IMR-90 (cell line): ENCODE measurements around the gene CHD3. TPM values are rescaled to one million over a fixed set of nuclear protein-coding genes. Genes with fewer than 3 reads are reported as not detected.

ENCODE experiments used
- ATAC-seq: fragments of 200-7000 bp; cut with Tn5 transposase; 2 replicates; pipeline ENCODE4 v1.9.1; 2020; ENCODE audit warnings: low read depth, mild to moderate bottlenecking, moderate library complexity
- BruUV-seq: library from RNA; stranded (reverse); fragments of 400-500 nt; replicated peaks from 2 replicates; lab custom pipeline; 2021; lab: Mats Ljungman, UMichigan
- CTCF ChIA-PET: fragments of 300-600 bp; formaldehyde crosslinking; extraction: SDS; loops from one replicate; lab custom pipeline; 2021; ENCODE audit warnings: antibody characterized with exemption; lab: Yijun Ruan, JAX
- POLR2A ChIA-PET: fragments of 300-600 bp; sonication (Branson Sonifier 250); formaldehyde crosslinking; loops from one replicate; lab custom pipeline; 2022; ENCODE audit warnings: antibody characterized with exemption; ENCODE audit not compliant: unreplicated experiment; lab: Charles Lee
- DNase-seq: peaks from one replicate; pipeline ENCODE4 v3.0.0; 2013
- H2AFZ ChIP-seq: replicated peaks from 2 replicates; pipeline ENCODE3; 2013; ENCODE audit warnings: low read length, mild to moderate bottlenecking; ENCODE audit not compliant: poor library complexity
- H2AK5ac ChIP-seq: 2 replicates; pipeline ENCODE4 v1.6.1; 2013; ENCODE audit warnings: low read depth, low read length, inconsistent platforms
- H2AK9ac ChIP-seq: replicated peaks from 2 replicates; pipeline ENCODE3; 2013; ENCODE audit warnings: mild to moderate bottlenecking, low read depth, low read length, moderate library complexity; ENCODE audit not compliant: poor library complexity
- H2BK120ac ChIP-seq: 2 replicates; pipeline ENCODE4 v1.6.1; 2013; ENCODE audit warnings: low read depth, low read length, inconsistent platforms
- H2BK15ac ChIP-seq: 3 replicates; pipeline ENCODE4 v1.6.1; 2013; ENCODE audit warnings: low read depth, low read length, inconsistent platforms
- H2BK20ac ChIP-seq: 2 replicates; pipeline ENCODE4 v1.6.1; 2013; ENCODE audit warnings: low read depth, mild to moderate bottlenecking, inconsistent platforms, low read length, moderate library complexity
- H2BK5ac ChIP-seq: 2 replicates; pipeline ENCODE4 v1.6.1; 2013; ENCODE audit warnings: mild to moderate bottlenecking, low read depth, low read length, inconsistent platforms; ENCODE audit not compliant: poor library complexity, severe bottlenecking
- H3K14ac ChIP-seq: replicated peaks from 2 replicates; pipeline ENCODE4 v1.6.1; 2013; ENCODE audit warnings: low read depth, low read length, inconsistent platforms
- H3K18ac ChIP-seq: 2 replicates; pipeline ENCODE4 v1.6.1; 2013; ENCODE audit warnings: low read depth, low read length, control low read depth
- H3K23ac ChIP-seq: 2 replicates; pipeline ENCODE4 v1.6.1; 2013; ENCODE audit warnings: low read depth, low read length, inconsistent platforms
- H3K27ac ChIP-seq: 2 replicates; pipeline ENCODE4 v1.5.1; 2013; ENCODE audit warnings: mild to moderate bottlenecking, control low read depth, low read length; ENCODE audit not compliant: insufficient read depth
- H3K27me3 ChIP-seq: 2 replicates; pipeline ENCODE4 v1.6.1; 2013; ENCODE audit warnings: low read length; ENCODE audit not compliant: control insufficient read depth, insufficient read depth
- H3K36me3 ChIP-seq: 2 replicates; pipeline ENCODE4 v1.6.1; 2013; ENCODE audit warnings: low read length, mixed read lengths; ENCODE audit not compliant: control insufficient read depth, insufficient read depth
- H3K4ac ChIP-seq: 2 replicates; pipeline ENCODE4 v1.6.1; 2013; ENCODE audit warnings: low read depth, low read length, inconsistent platforms
- H3K4me1 ChIP-seq: 2 replicates; pipeline ENCODE4 v1.6.1; 2013; ENCODE audit warnings: low read length, mixed read lengths; ENCODE audit not compliant: control insufficient read depth, insufficient read depth
- H3K4me2 ChIP-seq: 2 replicates; pipeline ENCODE4 v1.6.1; 2013; ENCODE audit warnings: low read depth, mild to moderate bottlenecking, control low read depth, low read length, moderate library complexity
- H3K4me3 ChIP-seq: 2 replicates; pipeline ENCODE4 v1.5.1; 2013; ENCODE audit warnings: low read depth, mild to moderate bottlenecking, control low read depth, low read length, moderate library complexity; ENCODE audit not compliant: insufficient read depth
- H3K56ac ChIP-seq: 2 replicates; pipeline ENCODE4 v1.6.1; 2013; ENCODE audit warnings: low read length, inconsistent platforms; ENCODE audit not compliant: insufficient read depth; ENCODE audit errors: extremely low read depth
- H3K79me1 ChIP-seq, 2 experiments: 2 replicates each; pipeline ENCODE4 v1.6.1; 2013; ENCODE audit warnings: low read length in 2 of 2, inconsistent platforms in 1 of 2, low read depth in 1 of 2
- H3K9ac ChIP-seq: 2 replicates; pipeline ENCODE4 v1.6.1; 2013; ENCODE audit warnings: low read depth, low read length, control low read depth
- H3K9me1 ChIP-seq: 2 replicates; pipeline ENCODE4 v1.6.1; 2013; ENCODE audit warnings: low read length, inconsistent platforms; ENCODE audit not compliant: insufficient read depth
- H3K9me3 ChIP-seq: 2 replicates; pipeline ENCODE4 v1.6.1; 2013; ENCODE audit warnings: low read length; ENCODE audit not compliant: control insufficient read depth, insufficient read depth
- H4K20me1 ChIP-seq: 2 replicates; pipeline ENCODE4 v1.6.1; 2013; ENCODE audit warnings: low read length, inconsistent platforms; ENCODE audit not compliant: insufficient read depth
- H4K5ac ChIP-seq: 2 replicates; pipeline ENCODE4 v1.6.1; 2013; ENCODE audit warnings: mild to moderate bottlenecking, low read depth, low read length, control low read depth
- H4K8ac ChIP-seq, 2 experiments: 2 replicates each; pipeline ENCODE4 v1.6.1; 2013; ENCODE audit warnings: low read depth in 2 of 2, low read length in 2 of 2, control low read depth in 1 of 2, inconsistent platforms in 1 of 2
- H4K91ac ChIP-seq: 2 replicates; pipeline ENCODE4 v1.6.1; 2013; ENCODE audit warnings: low read depth, low read length, inconsistent platforms; ENCODE audit not compliant: insufficient read depth
- BHLHE40 ChIP-seq: fragments of 150-350 bp; IDR thresholded peaks from 2 replicates; pipeline ENCODE4 v1.6.1; 2016; ENCODE audit warnings: mild to moderate bottlenecking, low read depth, low read length
- CEBPB ChIP-seq: IDR thresholded peaks from 2 replicates; pipeline ENCODE4 v1.6.1; 2012; ENCODE audit warnings: low read depth, low read length, improper control_type of control experiment
- CHD1 ChIP-seq: IDR thresholded peaks from 2 replicates; pipeline ENCODE4 v1.6.1; 2012; ENCODE audit warnings: low read depth, low read length, improper control_type of control experiment
- FOS ChIP-seq: fragments of 150-350 bp; IDR thresholded peaks from 2 replicates; pipeline ENCODE4 v1.6.1; 2016; ENCODE audit warnings: low read depth, low read length
- MAFK ChIP-seq: IDR thresholded peaks from 2 replicates; pipeline ENCODE4 v1.6.1; 2012; ENCODE audit warnings: low read depth, low read length, improper control_type of control experiment
- MAZ ChIP-seq: IDR thresholded peaks from 2 replicates; pipeline ENCODE4 v1.6.1; 2012; ENCODE audit warnings: low read depth, mild to moderate bottlenecking, low read length, improper control_type of control experiment, moderate library complexity, borderline replicate concordance
- MXI1 ChIP-seq: IDR thresholded peaks from 2 replicates; pipeline ENCODE4 v1.6.1; 2012; ENCODE audit warnings: low read depth, mild to moderate bottlenecking, low read length, moderate library complexity, borderline replicate concordance
- NFE2L2 ChIP-seq: fragments of 150-350 bp; IDR thresholded peaks from 2 replicates; pipeline ENCODE4 v1.6.1; 2016; ENCODE audit warnings: low read depth, mild to moderate bottlenecking, low read length
- POLR2A ChIP-seq: IDR thresholded peaks from 2 replicates; pipeline ENCODE4 v1.6.1; 2012; ENCODE audit warnings: mild to moderate bottlenecking, low read depth, low read length
- RCOR1 ChIP-seq: IDR thresholded peaks from 2 replicates; pipeline ENCODE4 v1.6.1; 2012; ENCODE audit warnings: mild to moderate bottlenecking, low read length, improper control_type of control experiment; ENCODE audit not compliant: insufficient replicate concordance
- RFX5 ChIP-seq: IDR thresholded peaks from 2 replicates; pipeline ENCODE4 v1.8.0; 2012; ENCODE audit warnings: low read depth, mild to moderate bottlenecking, low read length, moderate library complexity
- SMC3 ChIP-seq: fragments of 150-350 bp; IDR thresholded peaks from 2 replicates; pipeline ENCODE4 v1.6.1; 2016; ENCODE audit warnings: low read depth, mild to moderate bottlenecking, antibody characterized with exemption, low read length, moderate library complexity
- USF2 ChIP-seq: fragments of 150-350 bp; IDR thresholded peaks from 2 replicates; pipeline ENCODE4 v1.6.1; 2017; ENCODE audit warnings: mild to moderate bottlenecking, antibody characterized with exemption, low read length, low read depth
- WGBS, 2 experiments: methylation state at CpG; one replicate each; pipeline versions ENCODE4 v1.1.5 to v1.1.7; 2013; ENCODE audit warnings: missing lambda C conversion rate in 2 of 2; ENCODE audit not compliant: insufficient read length in 1 of 2; ENCODE audit errors: extremely low coverage in 2 of 2; 5-methylcytosine and 5-hydroxymethylcytosine counted together
- dilution Hi-C: fragments of 300-500 bp; cut with HindIII; formaldehyde crosslinking; loops from one replicate; pipeline ENCODE4 v1.14.3; 2018; ENCODE audit warnings: low sequenced_read_pairs; ENCODE audit not compliant: unreplicated experiment
- in situ Hi-C: fragments of 300-500 bp; cut with MboI; formaldehyde crosslinking; loops from 3 replicates; pipeline ENCODE4 v1.14.3; 2019; ENCODE audit warnings: low sequenced_read_pairs, inconsistent platforms, mixed read lengths
- intact Hi-C: fragments of 100-400 bp; cut with micrococcal nuclease; formaldehyde crosslinking; loops from 2 replicates; pipeline ENCODE4 v1.10.0; 2022
- polyA plus RNA-seq, 3 experiments: library from polyadenylated mRNA; depleted of rRNA; stranded (reverse); fragments of >200 nt; gene quantifications; 2 replicates each; pipeline ENCODE4 v1.2.3, GENCODE V29; 2012; ENCODE audit warnings: low replicate concordance in 1 of 3
- total RNA-seq: library from RNA; depleted of rRNA; stranded (reverse); fragments of >200 nt; gene quantifications from 2 replicates; pipeline ENCODE4 v1.2.3, GENCODE V29; 2012
- TF ChIP-seq, protein P1 (sequence below): conservative IDR thresholded peaks from 2 replicates; pipeline ENCODE4 v1.5.1; 2012; ENCODE audit warnings: mild to moderate bottlenecking, low read depth, low read length, improper control_type of control experiment
- TF ChIP-seq, protein P2 (sequence below): fragments of 150-350 bp; IDR thresholded peaks from 2 replicates; pipeline ENCODE4 v1.6.1; 2016; ENCODE audit warnings: low read depth, mild to moderate bottlenecking, low read length, moderate library complexity, borderline replicate concordance

CHD3 gene
- total and polyA plus RNA-seq, 2 of the 4 experiments (the other 2 are of a cell fraction) = 65.4 to 78.1 TPM

DNA sequence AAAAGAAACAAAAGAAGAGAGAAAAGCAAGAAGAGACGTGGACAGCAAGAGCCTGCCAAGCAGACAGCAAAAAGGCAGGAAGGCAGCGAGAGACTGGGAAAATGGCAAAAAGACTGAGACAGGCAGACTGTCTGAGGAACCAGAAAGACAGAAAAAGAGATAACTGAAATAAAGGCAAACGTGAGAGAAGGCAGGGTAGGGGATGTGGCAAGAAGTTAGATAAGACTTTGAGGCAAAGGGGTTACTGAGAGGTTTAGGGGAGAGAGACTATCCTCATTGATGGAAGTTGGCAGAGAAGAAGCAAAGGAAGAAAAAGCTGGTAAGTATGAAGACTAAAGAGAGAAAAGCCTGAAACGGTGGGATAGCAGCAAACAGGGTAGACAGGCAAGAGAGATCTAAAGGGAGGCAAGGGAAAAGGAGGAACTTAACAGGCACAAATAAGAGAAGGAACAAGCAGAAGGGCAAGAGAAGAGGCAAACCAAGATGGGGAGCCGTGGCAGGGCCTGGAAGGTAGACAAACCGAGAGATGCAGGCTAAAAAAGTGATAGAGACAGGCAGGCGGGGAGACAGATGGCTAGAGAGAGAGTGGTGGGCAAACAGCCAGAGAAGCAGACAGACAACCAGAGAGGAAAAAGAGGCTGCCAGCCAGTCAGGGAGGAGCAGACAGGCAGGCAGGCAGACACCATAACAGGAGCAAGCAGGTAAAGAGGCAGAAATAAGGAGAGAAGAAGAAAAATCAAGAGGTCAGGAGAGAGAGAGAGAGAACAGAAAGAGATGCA lies 7.1 kb upstream of the CHD3 start:
- peak overlapping the region; percentile 31; the same call in 1 of the 2 replicates for H3K23ac ChIP-seq
- H2BK120ac ChIP-seq = no peak overlapping the region
- no peak overlapping the region for H2BK5ac ChIP-seq
- H3K4me3 ChIP-seq = no peak overlapping the region
- no peak overlapping the region for H3K4ac ChIP-seq
- no peak overlapping the region for H3K14ac ChIP-seq
- H2BK20ac ChIP-seq = no peak overlapping the region
- ATAC-seq (no peak), DNase-seq (no peak)
- H2AK9ac ChIP-seq = no peak overlapping the region
- ChIA-PET POLR2A (no interaction called here), CTCF (no interaction called here)
- no peak overlapping the region for H3K9ac ChIP-seq
- 49% methylated on average over 7 of the region's 7 CpGs; no CpG with 5 or more reads in 1 of the 2 experiments for WGBS, 2 experiments
- no peak overlapping the region for H4K5ac ChIP-seq
- H3K56ac ChIP-seq = no peak overlapping the region
- H2AK5ac ChIP-seq = no peak overlapping the region
- H4K20me1 ChIP-seq = no peaks in the 10 kb centered on the region
- no peak overlapping the region for H3K18ac ChIP-seq
- H3K4me2 ChIP-seq = no peak overlapping the region
- H4K8ac ChIP-seq = no peak overlapping the region
- H2AFZ ChIP-seq = no peak overlapping the region
- H3K79me1 ChIP-seq = peaks cover 4 to 34% of the 10 kb centered on the region in 2 experiments; a peak in 3 of 4 replicates
- no peak overlapping the region for H3K27ac ChIP-seq
- no peaks in the 10 kb centered on the region for H3K27me3 ChIP-seq
- dilution Hi-C loops = no loop called here
- H2BK15ac ChIP-seq = no peak overlapping the region
- H3K4me1 ChIP-seq = peaks cover 8% of the 10 kb centered on the region
- intact Hi-C loops = no loop called here
- no peak overlapping the region for H4K91ac ChIP-seq
- no TSS peak for BruUV-seq
- in situ Hi-C loops = no loop called here
- peaks cover 5% of the 10 kb centered on the region; the same call in 1 of the 2 replicates for H3K9me1 ChIP-seq
- H3K36me3 ChIP-seq = peaks cover 17% of the 10 kb centered on the region
- no peaks in the 10 kb centered on the region for H3K9me3 ChIP-seq
- TF ChIP-seq MAFK (no peak), RCOR1 (no peak), RFX5 (no peak), FOS (no peak), MXI1 (no peak), CEBPB (no peak), NFE2L2 (no peak), POLR2A (no peak), USF2 (no peak), MAZ (no peak), CHD1 (no peak), SMC3 (no peak), BHLHE40 (no peak)
- TF ChIP-seq, protein P1, sequence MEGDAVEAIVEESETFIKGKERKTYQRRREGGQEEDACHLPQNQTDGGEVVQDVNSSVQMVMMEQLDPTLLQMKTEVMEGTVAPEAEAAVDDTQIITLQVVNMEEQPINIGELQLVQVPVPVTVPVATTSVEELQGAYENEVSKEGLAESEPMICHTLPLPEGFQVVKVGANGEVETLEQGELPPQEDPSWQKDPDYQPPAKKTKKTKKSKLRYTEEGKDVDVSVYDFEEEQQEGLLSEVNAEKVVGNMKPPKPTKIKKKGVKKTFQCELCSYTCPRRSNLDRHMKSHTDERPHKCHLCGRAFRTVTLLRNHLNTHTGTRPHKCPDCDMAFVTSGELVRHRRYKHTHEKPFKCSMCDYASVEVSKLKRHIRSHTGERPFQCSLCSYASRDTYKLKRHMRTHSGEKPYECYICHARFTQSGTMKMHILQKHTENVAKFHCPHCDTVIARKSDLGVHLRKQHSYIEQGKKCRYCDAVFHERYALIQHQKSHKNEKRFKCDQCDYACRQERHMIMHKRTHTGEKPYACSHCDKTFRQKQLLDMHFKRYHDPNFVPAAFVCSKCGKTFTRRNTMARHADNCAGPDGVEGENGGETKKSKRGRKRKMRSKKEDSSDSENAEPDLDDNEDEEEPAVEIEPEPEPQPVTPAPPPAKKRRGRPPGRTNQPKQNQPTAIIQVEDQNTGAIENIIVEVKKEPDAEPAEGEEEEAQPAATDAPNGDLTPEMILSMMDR = no peak
- TF ChIP-seq, protein P2, sequence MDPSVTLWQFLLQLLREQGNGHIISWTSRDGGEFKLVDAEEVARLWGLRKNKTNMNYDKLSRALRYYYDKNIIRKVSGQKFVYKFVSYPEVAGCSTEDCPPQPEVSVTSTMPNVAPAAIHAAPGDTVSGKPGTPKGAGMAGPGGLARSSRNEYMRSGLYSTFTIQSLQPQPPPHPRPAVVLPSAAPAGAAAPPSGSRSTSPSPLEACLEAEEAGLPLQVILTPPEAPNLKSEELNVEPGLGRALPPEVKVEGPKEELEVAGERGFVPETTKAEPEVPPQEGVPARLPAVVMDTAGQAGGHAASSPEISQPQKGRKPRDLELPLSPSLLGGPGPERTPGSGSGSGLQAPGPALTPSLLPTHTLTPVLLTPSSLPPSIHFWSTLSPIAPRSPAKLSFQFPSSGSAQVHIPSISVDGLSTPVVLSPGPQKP = no peak
